Stimulated activated CD8-positive, alpha-beta memory T cell treated with anti-CD3 and anti-CD28 coated beads, Interleukin-4, amount 100 ng/mL, for 4 hours (primary cell): ENCODE results near the gene KLHL29.

ENCODE experiments used
- DNase-seq, 2 donors: peaks; one replicate each; pipeline ENCODE4 v3.0.0-alpha.2; 2020; ENCODE audit warnings: low read depth in 2 of 2, low spot score in 1 of 2

KLHL29 gene

GRCh38 chr2:23669413-23670244 lies 284.6 kb downstream of the KLHL29 start:
- DNase-seq: no peak

- no peak for DNase-seq
These were observed 285.2 kb downstream of the KLHL29 start for GRCh38 chr2:23670245-23670592.

DNA sequence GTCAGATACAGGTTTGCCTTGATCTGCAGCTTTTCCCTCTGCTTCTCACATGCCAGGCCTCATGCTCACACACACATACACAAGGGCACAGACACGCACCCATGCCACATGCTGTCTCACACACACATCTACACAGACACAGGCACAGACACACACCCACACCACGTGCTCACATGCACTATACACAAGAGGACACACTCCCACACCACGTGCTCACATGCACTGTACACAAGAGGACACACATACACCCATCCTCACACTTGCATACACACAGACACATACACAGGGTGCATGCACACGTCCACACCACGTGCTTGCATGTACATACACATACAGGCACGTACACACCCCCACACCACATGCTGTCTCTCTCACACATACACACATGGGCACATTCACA lies 288.1 kb downstream of the KLHL29 start:
- no peak for DNase-seq

DNA sequence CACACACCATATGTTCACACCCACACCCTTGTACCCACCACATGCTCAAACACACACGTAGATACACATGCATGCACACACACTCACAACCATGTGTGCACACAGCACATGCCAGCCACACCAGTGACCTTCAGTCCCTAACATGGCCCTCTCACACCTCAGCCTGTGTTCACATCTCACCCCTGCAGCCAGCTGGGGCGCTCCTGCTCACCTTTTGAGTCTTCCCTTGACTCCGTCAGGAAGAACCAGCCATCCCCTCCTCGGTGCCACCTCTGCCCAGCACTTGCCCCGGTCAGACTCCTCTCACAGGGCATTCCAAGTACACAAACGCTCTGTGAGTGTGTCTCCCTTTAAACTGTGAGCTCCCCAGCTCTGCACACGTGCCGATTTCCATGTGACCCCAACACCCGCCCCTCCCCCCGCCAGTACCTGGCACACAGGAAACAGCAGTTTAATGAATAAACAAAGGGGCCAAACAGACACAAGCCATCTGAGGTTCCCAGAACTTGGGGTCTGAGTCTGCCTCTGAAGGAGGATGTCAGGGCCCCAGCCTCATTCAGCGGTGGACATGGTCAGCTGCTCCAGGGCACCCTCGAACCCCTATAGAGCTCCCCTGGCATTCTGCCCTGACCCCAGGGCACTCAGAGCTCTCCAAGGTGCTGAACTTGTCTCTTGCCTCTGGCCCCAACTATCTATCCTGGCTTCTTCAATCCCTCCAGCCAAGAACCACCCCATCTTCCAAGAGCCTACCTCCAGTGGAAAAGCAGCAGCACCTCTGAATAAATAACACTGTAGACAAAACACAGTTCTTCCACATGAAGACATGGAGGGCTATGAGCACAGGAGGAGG lies 289.1 kb downstream of the KLHL29 start:
- no peak for DNase-seq

- no peak for DNase-seq
These were observed 290.5 kb downstream of the KLHL29 start for GRCh38 chr2:23675506-23675905.

- no peak for DNase-seq
These were observed 292.9 kb downstream of the KLHL29 start for GRCh38 chr2:23677836-23678235.

- no peak for DNase-seq
These were observed 294.1 kb downstream of the KLHL29 start for GRCh38 chr2:23679044-23679443.

GRCh38 chr2:23680951-23681350 lies 296.0 kb downstream of the KLHL29 start:
- no peak for DNase-seq

GRCh38 chr2:23681356-23682140 lies 296.6 kb downstream of the KLHL29 start:
- no peak for DNase-seq

DNA sequence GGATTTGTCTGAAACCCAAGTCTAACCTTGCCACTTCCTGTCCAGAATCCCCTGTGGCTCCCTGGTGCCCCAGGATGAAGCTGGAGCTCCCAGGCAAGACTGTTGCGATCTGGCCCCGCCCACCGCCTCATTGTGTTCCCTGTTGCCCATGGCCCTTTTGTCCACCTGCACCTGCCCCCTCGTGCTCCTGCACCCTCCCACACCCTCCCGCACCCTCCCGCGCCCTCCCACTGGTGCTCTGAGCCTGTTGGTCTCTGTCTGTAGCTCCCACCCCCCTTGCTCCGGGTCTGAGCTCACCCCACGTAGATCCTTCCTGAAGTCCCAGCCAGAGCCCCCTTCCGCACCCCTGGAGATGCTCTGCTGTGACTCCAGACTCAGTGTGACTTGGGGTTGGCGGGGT lies 297.5 kb downstream of the KLHL29 start:
- no peak for DNase-seq

GRCh38 chr2:23683001-23683400 lies 298.0 kb downstream of the KLHL29 start:
- DNase-seq: no peak

- no peak for DNase-seq
These were observed 299.6 kb downstream of the KLHL29 start for GRCh38 chr2:23684395-23685176.

GRCh38 chr2:23685181-23685580 lies 300.2 kb downstream of the KLHL29 start:
- DNase-seq: no peak

- DNase-seq: no peak
These were observed 300.7 kb downstream of the KLHL29 start for GRCh38 chr2:23685706-23686105.

DNA sequence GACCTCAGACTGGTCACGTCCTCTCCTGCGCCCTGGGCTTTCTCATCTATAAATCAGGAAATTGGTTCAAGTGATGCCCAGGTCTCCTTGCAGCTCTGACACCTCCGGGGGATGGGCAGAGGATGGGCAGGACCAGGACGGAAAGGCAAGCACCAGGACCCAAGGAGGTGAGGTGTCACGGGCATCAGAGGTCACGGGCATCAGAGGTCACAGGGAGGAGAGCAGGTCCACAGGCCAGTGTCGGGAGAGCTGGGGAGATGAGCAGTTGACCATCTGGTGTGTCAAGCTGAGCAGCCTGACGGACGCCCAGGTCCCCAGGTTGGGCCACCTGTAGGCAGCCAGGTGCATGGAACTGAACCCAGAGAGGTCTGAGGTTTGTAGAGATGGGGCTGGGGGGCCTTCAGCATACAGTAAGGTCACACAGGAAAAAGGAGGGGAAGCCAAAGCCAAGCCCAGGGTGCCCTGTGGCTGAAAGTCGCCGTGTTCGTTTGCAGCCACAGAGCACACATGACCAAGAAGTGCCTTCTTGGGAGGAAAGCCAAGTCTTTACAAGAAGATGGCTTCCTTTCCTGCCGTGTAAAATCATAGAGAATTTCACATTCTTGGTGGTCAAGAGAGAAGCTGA lies 301.5 kb downstream of the KLHL29 start:
- no peak for DNase-seq

GRCh38 chr2:23687214-23687613 lies 302.2 kb downstream of the KLHL29 start:
- no peak for DNase-seq

GRCh38 chr2:23687713-23688112 lies 302.7 kb downstream of the KLHL29 start:
- no peak for DNase-seq

- DNase-seq: no peak
These were observed 303.6 kb downstream of the KLHL29 start for GRCh38 chr2:23688486-23689130.

GRCh38 chr2:23689131-23689700 lies 304.2 kb downstream of the KLHL29 start:
- DNase-seq: no peak

DNA sequence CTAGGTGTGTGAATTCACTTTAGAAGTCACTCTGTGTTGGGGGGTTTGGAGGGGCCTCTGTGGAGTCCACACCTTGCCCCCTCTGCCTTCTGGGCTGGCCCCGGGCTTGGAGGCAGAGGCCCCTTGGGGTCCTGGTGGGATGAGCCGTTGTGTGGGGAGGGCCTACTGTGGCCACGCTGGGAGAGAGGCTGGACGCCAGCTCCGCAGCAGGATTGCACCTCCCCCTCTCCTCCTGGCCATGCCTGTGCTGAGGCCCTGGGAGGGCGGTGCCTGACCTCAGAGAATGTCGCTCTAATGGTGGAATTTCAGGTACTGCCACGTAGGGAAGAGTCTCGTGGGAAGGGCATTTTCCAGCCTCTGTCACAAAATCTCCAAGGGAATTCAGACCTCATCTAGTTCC lies 304.9 kb downstream of the KLHL29 start:
- no peak for DNase-seq
